Prostate gland (tissue), 2 donors: ENCODE measurements around the gene CCDC69.

ENCODE experiments used
- CTCF ChIP-seq, 4 experiments: fragments of 200-600 bp in 2 of 4; fragments of 450-650 bp in 2 of 4; sonication (generic) in 2 of 4; IDR thresholded peaks; 1 replicate in 3 of 4; 2 replicates in 1 of 4; pipeline ENCODE4 v1.5.1; 2016 to 2019; ENCODE audit warnings: antibody characterized with exemption in 4 of 4, mild to moderate bottlenecking in 2 of 4, moderate library complexity in 2 of 4
- POLR2A ChIP-seq: fragments of 450-650 bp; IDR thresholded peaks from one replicate; pipeline ENCODE4 v1.6.1; 2016; ENCODE audit warnings: antibody characterized with exemption, mild to moderate bottlenecking
- POLR2AphosphoS5 ChIP-seq: sonication (generic); formaldehyde crosslinking; IDR thresholded peaks from one replicate; pipeline ENCODE4 v1.6.1; 2017; ENCODE audit warnings: antibody characterized with exemption

- TF ChIP-seq CTCF (IDR thresholded peaks at IDR 0.05), result no peak
- no peak for TF ChIP-seq POLR2A
- no peak for TF ChIP-seq POLR2AphosphoS5
Measured at GRCh38 chr5:151258201-151258611, 34.3 kb upstream of the CCDC69 start.
